IMR-90 (cell line): ENCODE measurements around the gene IQGAP2. TPM values are rescaled to one million over a fixed set of nuclear protein-coding genes. Genes with fewer than 3 reads are reported as not detected.

Experiments used
- ATAC-seq: fragments of 200-7000 bp; cut with Tn5 transposase; 2 replicates; pipeline ENCODE4 v1.9.1; 2020; ENCODE audit warnings: low read depth, mild to moderate bottlenecking, moderate library complexity
- BruUV-seq: library from RNA; stranded (reverse); fragments of 400-500 nt; replicated peaks from 2 replicates; lab custom pipeline; 2021; lab: Mats Ljungman, UMichigan
- CTCF ChIA-PET: fragments of 300-600 bp; formaldehyde crosslinking; extraction: SDS; loops from one replicate; lab custom pipeline; 2021; ENCODE audit warnings: antibody characterized with exemption; lab: Yijun Ruan, JAX
- POLR2A ChIA-PET: fragments of 300-600 bp; sonication (Branson Sonifier 250); formaldehyde crosslinking; loops from one replicate; lab custom pipeline; 2022; ENCODE audit warnings: antibody characterized with exemption; ENCODE audit not compliant: unreplicated experiment; lab: Charles Lee
- DNase-seq: peaks from one replicate; pipeline ENCODE4 v3.0.0; 2013
- H2AFZ ChIP-seq: replicated peaks from 2 replicates; pipeline ENCODE3; 2013; ENCODE audit warnings: low read length, mild to moderate bottlenecking; ENCODE audit not compliant: poor library complexity
- H2AK5ac ChIP-seq: 2 replicates; pipeline ENCODE4 v1.6.1; 2013; ENCODE audit warnings: low read depth, low read length, inconsistent platforms
- H2AK9ac ChIP-seq: replicated peaks from 2 replicates; pipeline ENCODE3; 2013; ENCODE audit warnings: mild to moderate bottlenecking, low read depth, low read length, moderate library complexity; ENCODE audit not compliant: poor library complexity
- H2BK120ac ChIP-seq: 2 replicates; pipeline ENCODE4 v1.6.1; 2013; ENCODE audit warnings: low read depth, low read length, inconsistent platforms
- H2BK15ac ChIP-seq: 3 replicates; pipeline ENCODE4 v1.6.1; 2013; ENCODE audit warnings: low read depth, low read length, inconsistent platforms
- H2BK20ac ChIP-seq: 2 replicates; pipeline ENCODE4 v1.6.1; 2013; ENCODE audit warnings: low read depth, mild to moderate bottlenecking, inconsistent platforms, low read length, moderate library complexity
- H2BK5ac ChIP-seq: 2 replicates; pipeline ENCODE4 v1.6.1; 2013; ENCODE audit warnings: mild to moderate bottlenecking, low read depth, low read length, inconsistent platforms; ENCODE audit not compliant: poor library complexity, severe bottlenecking
- H3K14ac ChIP-seq: replicated peaks from 2 replicates; pipeline ENCODE4 v1.6.1; 2013; ENCODE audit warnings: low read depth, low read length, inconsistent platforms
- H3K18ac ChIP-seq: 2 replicates; pipeline ENCODE4 v1.6.1; 2013; ENCODE audit warnings: low read depth, low read length, control low read depth
- H3K23ac ChIP-seq: 2 replicates; pipeline ENCODE4 v1.6.1; 2013; ENCODE audit warnings: low read depth, low read length, inconsistent platforms
- H3K27ac ChIP-seq: 2 replicates; pipeline ENCODE4 v1.5.1; 2013; ENCODE audit warnings: mild to moderate bottlenecking, control low read depth, low read length; ENCODE audit not compliant: insufficient read depth
- H3K27me3 ChIP-seq: 2 replicates; pipeline ENCODE4 v1.6.1; 2013; ENCODE audit warnings: low read length; ENCODE audit not compliant: control insufficient read depth, insufficient read depth
- H3K36me3 ChIP-seq: 2 replicates; pipeline ENCODE4 v1.6.1; 2013; ENCODE audit warnings: low read length, mixed read lengths; ENCODE audit not compliant: control insufficient read depth, insufficient read depth
- H3K4ac ChIP-seq: 2 replicates; pipeline ENCODE4 v1.6.1; 2013; ENCODE audit warnings: low read depth, low read length, inconsistent platforms
- H3K4me1 ChIP-seq: 2 replicates; pipeline ENCODE4 v1.6.1; 2013; ENCODE audit warnings: low read length, mixed read lengths; ENCODE audit not compliant: control insufficient read depth, insufficient read depth
- H3K4me2 ChIP-seq: 2 replicates; pipeline ENCODE4 v1.6.1; 2013; ENCODE audit warnings: low read depth, mild to moderate bottlenecking, control low read depth, low read length, moderate library complexity
- H3K4me3 ChIP-seq: 2 replicates; pipeline ENCODE4 v1.5.1; 2013; ENCODE audit warnings: low read depth, mild to moderate bottlenecking, control low read depth, low read length, moderate library complexity; ENCODE audit not compliant: insufficient read depth
- H3K56ac ChIP-seq: 2 replicates; pipeline ENCODE4 v1.6.1; 2013; ENCODE audit warnings: low read length, inconsistent platforms; ENCODE audit not compliant: insufficient read depth; ENCODE audit errors: extremely low read depth
- H3K79me1 ChIP-seq, 2 experiments: 2 replicates each; pipeline ENCODE4 v1.6.1; 2013; ENCODE audit warnings: low read length in 2 of 2, inconsistent platforms in 1 of 2, low read depth in 1 of 2
- H3K9ac ChIP-seq: 2 replicates; pipeline ENCODE4 v1.6.1; 2013; ENCODE audit warnings: low read depth, low read length, control low read depth
- H3K9me1 ChIP-seq: 2 replicates; pipeline ENCODE4 v1.6.1; 2013; ENCODE audit warnings: low read length, inconsistent platforms; ENCODE audit not compliant: insufficient read depth
- H3K9me3 ChIP-seq: 2 replicates; pipeline ENCODE4 v1.6.1; 2013; ENCODE audit warnings: low read length; ENCODE audit not compliant: control insufficient read depth, insufficient read depth
- H4K20me1 ChIP-seq: 2 replicates; pipeline ENCODE4 v1.6.1; 2013; ENCODE audit warnings: low read length, inconsistent platforms; ENCODE audit not compliant: insufficient read depth
- H4K5ac ChIP-seq: 2 replicates; pipeline ENCODE4 v1.6.1; 2013; ENCODE audit warnings: mild to moderate bottlenecking, low read depth, low read length, control low read depth
- H4K8ac ChIP-seq, 2 experiments: 2 replicates each; pipeline ENCODE4 v1.6.1; 2013; ENCODE audit warnings: low read depth in 2 of 2, low read length in 2 of 2, control low read depth in 1 of 2, inconsistent platforms in 1 of 2
- H4K91ac ChIP-seq: 2 replicates; pipeline ENCODE4 v1.6.1; 2013; ENCODE audit warnings: low read depth, low read length, inconsistent platforms; ENCODE audit not compliant: insufficient read depth
- BHLHE40 ChIP-seq: fragments of 150-350 bp; IDR thresholded peaks from 2 replicates; pipeline ENCODE4 v1.6.1; 2016; ENCODE audit warnings: mild to moderate bottlenecking, low read depth, low read length
- CHD1 ChIP-seq: IDR thresholded peaks from 2 replicates; pipeline ENCODE4 v1.6.1; 2012; ENCODE audit warnings: low read depth, low read length, improper control_type of control experiment
- CTCF ChIP-seq: conservative IDR thresholded peaks from 2 replicates; pipeline ENCODE4 v1.5.1; 2012; ENCODE audit warnings: mild to moderate bottlenecking, low read depth, low read length, improper control_type of control experiment
- MAFK ChIP-seq: IDR thresholded peaks from 2 replicates; pipeline ENCODE4 v1.6.1; 2012; ENCODE audit warnings: low read depth, low read length, improper control_type of control experiment
- MXI1 ChIP-seq: IDR thresholded peaks from 2 replicates; pipeline ENCODE4 v1.6.1; 2012; ENCODE audit warnings: low read depth, mild to moderate bottlenecking, low read length, moderate library complexity, borderline replicate concordance
- POLR2A ChIP-seq: IDR thresholded peaks from 2 replicates; pipeline ENCODE4 v1.6.1; 2012; ENCODE audit warnings: mild to moderate bottlenecking, low read depth, low read length
- RAD21 ChIP-seq: IDR thresholded peaks from 2 replicates; pipeline ENCODE4 v1.6.1; 2012; ENCODE audit warnings: low read length, improper control_type of control experiment
- RCOR1 ChIP-seq: IDR thresholded peaks from 2 replicates; pipeline ENCODE4 v1.6.1; 2012; ENCODE audit warnings: mild to moderate bottlenecking, low read length, improper control_type of control experiment; ENCODE audit not compliant: insufficient replicate concordance
- WGBS, 2 experiments: methylation state at CpG; one replicate each; pipeline versions ENCODE4 v1.1.5 to v1.1.7; 2013; ENCODE audit warnings: missing lambda C conversion rate in 2 of 2; ENCODE audit not compliant: insufficient read length in 1 of 2; ENCODE audit errors: extremely low coverage in 2 of 2; 5-methylcytosine and 5-hydroxymethylcytosine counted together
- dilution Hi-C: fragments of 300-500 bp; cut with HindIII; formaldehyde crosslinking; loops from one replicate; pipeline ENCODE4 v1.14.3; 2018; ENCODE audit warnings: low sequenced_read_pairs; ENCODE audit not compliant: unreplicated experiment
- in situ Hi-C: fragments of 300-500 bp; cut with MboI; formaldehyde crosslinking; loops from 3 replicates; pipeline ENCODE4 v1.14.3; 2019; ENCODE audit warnings: low sequenced_read_pairs, inconsistent platforms, mixed read lengths
- intact Hi-C: fragments of 100-400 bp; cut with micrococcal nuclease; formaldehyde crosslinking; loops from 2 replicates; pipeline ENCODE4 v1.10.0; 2022
- polyA plus RNA-seq, 3 experiments: library from polyadenylated mRNA; depleted of rRNA; stranded (reverse); fragments of >200 nt; gene quantifications; 2 replicates each; pipeline ENCODE4 v1.2.3, GENCODE V29; 2012; ENCODE audit warnings: low replicate concordance in 1 of 3
- total RNA-seq: library from RNA; depleted of rRNA; stranded (reverse); fragments of >200 nt; gene quantifications from 2 replicates; pipeline ENCODE4 v1.2.3, GENCODE V29; 2012
- TF ChIP-seq, protein P1 (sequence below): fragments of 150-350 bp; IDR thresholded peaks from 2 replicates; pipeline ENCODE4 v1.6.1; 2017; ENCODE audit warnings: mild to moderate bottlenecking, antibody characterized with exemption, low read length, low read depth

The IQGAP2 gene
- total and polyA plus RNA-seq, 2 of the 4 experiments (the other 2 are of a cell fraction): 0.21 to 0.36 TPM

GRCh38 chr5:76634661-76635060 lies 231.6 kb downstream of the IQGAP2 start:
- ATAC-seq: no peak

More at GRCh38 chr5:76634661-76635060, 231.6 kb downstream of the IQGAP2 start:
- Histone ChIP-seq H3K4me1 (peaks cover 3% of the 10 kb centered on the region; the same call in 1 of the 2 replicates), H3K36me3 (no peaks in the 10 kb centered on the region), H2BK5ac (no peak overlapping the region), H3K27me3 (no peaks in the 10 kb centered on the region), H2AK9ac (no peak overlapping the region), H3K56ac (no peak overlapping the region), H3K18ac (no peak overlapping the region), H3K9me1 (no peaks in the 10 kb centered on the region), H2BK15ac (no peak overlapping the region), H3K9ac (no peak overlapping the region), H4K20me1 (no peaks in the 10 kb centered on the region), H3K14ac (no peak overlapping the region), H2AK5ac (no peak overlapping the region), H3K4me2 (no peak overlapping the region), H3K79me1 (no peaks in the 10 kb centered on the region), H2BK20ac (no peak overlapping the region), H3K23ac (no peak overlapping the region), H4K91ac (no peak overlapping the region), H3K4ac (no peak overlapping the region), H3K27ac (no peak overlapping the region), H2BK120ac (no peak overlapping the region), H4K5ac (no peak overlapping the region), H3K9me3 (no peaks in the 10 kb centered on the region), H4K8ac (no peak overlapping the region), H2AFZ (no peak overlapping the region), H3K4me3 (no peak overlapping the region)
- ChIA-PET POLR2A (no interaction called here), CTCF (interaction anchor here (1.0 to 1.1 kb wide), 2 partner anchors 9 to 140 kb away, joined by 3 to 7 read pairs; no protein-coding TSS in a partner anchor)
- no CpG with 5 or more reads among the region's 4 CpGs for WGBS, 2 experiments
- no peak for DNase-seq
- in situ Hi-C loops: no loop called here
- no TSS peak for BruUV-seq
- intact Hi-C loops: no loop called here
- dilution Hi-C loops: no loop called here
- no peak for TF ChIP-seq POLR2A
- TF ChIP-seq BHLHE40: no peak
- TF ChIP-seq, protein P1, sequence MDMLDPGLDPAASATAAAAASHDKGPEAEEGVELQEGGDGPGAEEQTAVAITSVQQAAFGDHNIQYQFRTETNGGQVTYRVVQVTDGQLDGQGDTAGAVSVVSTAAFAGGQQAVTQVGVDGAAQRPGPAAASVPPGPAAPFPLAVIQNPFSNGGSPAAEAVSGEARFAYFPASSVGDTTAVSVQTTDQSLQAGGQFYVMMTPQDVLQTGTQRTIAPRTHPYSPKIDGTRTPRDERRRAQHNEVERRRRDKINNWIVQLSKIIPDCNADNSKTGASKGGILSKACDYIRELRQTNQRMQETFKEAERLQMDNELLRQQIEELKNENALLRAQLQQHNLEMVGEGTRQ: no peak
- TF ChIP-seq RCOR1: no peak
- TF ChIP-seq MXI1: no peak
- no peak for TF ChIP-seq CTCF
- no peak for TF ChIP-seq MAFK
- TF ChIP-seq CHD1: no peak
- no peak for TF ChIP-seq RAD21
